Uterus (tissue), 2 donors: ENCODE measurements around the gene ATF6.

Source experiments
- POLR2A ChIP-seq, 2 donors: fragments of 450-650 bp; IDR thresholded peaks; one replicate each; pipeline ENCODE4 v1.6.1; 2016; ENCODE audit warnings: antibody characterized with exemption in 2 of 2, mild to moderate bottlenecking in 1 of 2, moderate library complexity in 1 of 2
- TF ChIP-seq, protein P1 (sequence below), 4 experiments: fragments of 200-600 bp in 2 of 4; fragments of 450-650 bp in 2 of 4; sonication (generic) in 2 of 4; IDR thresholded peaks; one replicate each; pipeline ENCODE4 v1.5.1; 2016 to 2019; ENCODE audit warnings: antibody characterized with exemption in 4 of 4, mild to moderate bottlenecking in 2 of 4, moderate library complexity in 1 of 4

- TF ChIP-seq, protein P1, sequence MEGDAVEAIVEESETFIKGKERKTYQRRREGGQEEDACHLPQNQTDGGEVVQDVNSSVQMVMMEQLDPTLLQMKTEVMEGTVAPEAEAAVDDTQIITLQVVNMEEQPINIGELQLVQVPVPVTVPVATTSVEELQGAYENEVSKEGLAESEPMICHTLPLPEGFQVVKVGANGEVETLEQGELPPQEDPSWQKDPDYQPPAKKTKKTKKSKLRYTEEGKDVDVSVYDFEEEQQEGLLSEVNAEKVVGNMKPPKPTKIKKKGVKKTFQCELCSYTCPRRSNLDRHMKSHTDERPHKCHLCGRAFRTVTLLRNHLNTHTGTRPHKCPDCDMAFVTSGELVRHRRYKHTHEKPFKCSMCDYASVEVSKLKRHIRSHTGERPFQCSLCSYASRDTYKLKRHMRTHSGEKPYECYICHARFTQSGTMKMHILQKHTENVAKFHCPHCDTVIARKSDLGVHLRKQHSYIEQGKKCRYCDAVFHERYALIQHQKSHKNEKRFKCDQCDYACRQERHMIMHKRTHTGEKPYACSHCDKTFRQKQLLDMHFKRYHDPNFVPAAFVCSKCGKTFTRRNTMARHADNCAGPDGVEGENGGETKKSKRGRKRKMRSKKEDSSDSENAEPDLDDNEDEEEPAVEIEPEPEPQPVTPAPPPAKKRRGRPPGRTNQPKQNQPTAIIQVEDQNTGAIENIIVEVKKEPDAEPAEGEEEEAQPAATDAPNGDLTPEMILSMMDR (IDR thresholded peaks at IDR 0.05) = no peak
- TF ChIP-seq POLR2A (IDR thresholded peaks at IDR 0.05) = no peak
Observed at GRCh38 chr1:161945306-161946060, 179.4 kb downstream of the ATF6 start.
